ENCODE results near the gene DRC7.

GRCh38 chr16:57755061-57755684, 60.6 kb downstream of the DRC7 start:
- TF ChIP-seq SMC3 (IDR thresholded peaks at IDR 0.05; ENCODE audit: borderline replicate concordance, low read length), result no peak
- TF ChIP-seq CTCF (IDR thresholded peaks at IDR 0.05 in 2 of 3, conservative IDR thresholded peaks at IDR 0.05 in 1 of 3; ENCODE audit: control insufficient read depth in 2 of 3, extremely low read depth in 1 of 3, insufficient read depth in 1 of 3, low read depth in 3 of 3, low read length in 3 of 3), result no peak
- TF ChIP-seq MTA3 (IDR thresholded peaks at IDR 0.05; ENCODE audit: borderline replicate concordance, low read length), result no peak
- TF ChIP-seq POLR2AphosphoS2 (IDR thresholded peaks at IDR 0.05; ENCODE audit: low read depth, low read length), result no peak
- TF ChIP-seq EGR1 (IDR thresholded peaks at IDR 0.05; ENCODE audit: borderline replicate concordance in 1 of 2, low read depth in 2 of 2, low read length in 2 of 2), result no peak
- TF ChIP-seq CBX3 (IDR thresholded peaks at IDR 0.05; ENCODE audit: borderline replicate concordance, low read depth), result no peak
- TF ChIP-seq NFYB (IDR thresholded peaks at IDR 0.05; ENCODE audit: insufficient read depth, low read depth, low read length), result no peak
- TF ChIP-seq TCF3 (IDR thresholded peaks at IDR 0.05; ENCODE audit: borderline replicate concordance, insufficient read depth, low read depth, low read length), result no peak
- no peak for TF ChIP-seq ATF7 (IDR thresholded peaks at IDR 0.05; ENCODE audit: low read depth)
- TF ChIP-seq FOS (IDR thresholded peaks at IDR 0.05; ENCODE audit: borderline replicate concordance, extremely low read depth, insufficient read length), result no peak
